RPMI7951 (cell line): ENCODE measurements around the gene TMEM269. TPM values are rescaled to one million over a fixed set of nuclear protein-coding genes. Genes with fewer than 3 reads are reported as not detected.
A peak's percentile ranks its signal among the peaks of the same experiment; 100 is the strongest.
"Not testable (repeated sequence)": the region's sequence is repeated elsewhere in the genome, so short reads cannot be mapped to it uniquely, and the experiment has no call there.

ENCODE experiments used
- DNase-seq: peaks from one replicate; pipeline ENCODE4 v3.0.0-alpha.2; 2012; ENCODE audit warnings: low read depth
- total RNA-seq: library from RNA; depleted of rRNA; stranded (reverse); fragments of >200 nt; shearing (Covaris generic); gene quantifications from 2 replicates; pipeline ENCODE4 v1.2.3, GENCODE V29; 2014

Gene TMEM269
- total RNA-seq, 1 experiment from 2014 or later, result not detected

DNA sequence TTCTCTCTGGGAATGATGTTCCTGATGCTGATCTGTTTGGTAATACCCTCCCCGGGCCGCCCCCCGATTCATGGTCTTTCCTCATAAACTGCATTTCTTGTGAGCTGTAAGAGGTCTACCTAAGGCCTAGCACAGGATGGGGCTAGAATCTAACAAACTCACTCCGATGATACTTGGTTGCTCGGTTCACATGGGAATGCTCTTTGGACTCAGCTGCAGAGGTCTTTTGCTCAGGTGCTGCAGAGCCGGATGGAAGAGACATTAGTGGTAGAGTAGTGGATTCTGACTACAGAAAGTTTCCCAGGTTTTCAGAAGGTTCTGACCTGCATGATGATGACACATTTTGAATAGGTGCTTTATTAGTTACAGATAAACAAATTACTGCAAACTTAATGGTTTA is 8.3 kb upstream of the TMEM269 start:
- no peak for DNase-seq

DNA sequence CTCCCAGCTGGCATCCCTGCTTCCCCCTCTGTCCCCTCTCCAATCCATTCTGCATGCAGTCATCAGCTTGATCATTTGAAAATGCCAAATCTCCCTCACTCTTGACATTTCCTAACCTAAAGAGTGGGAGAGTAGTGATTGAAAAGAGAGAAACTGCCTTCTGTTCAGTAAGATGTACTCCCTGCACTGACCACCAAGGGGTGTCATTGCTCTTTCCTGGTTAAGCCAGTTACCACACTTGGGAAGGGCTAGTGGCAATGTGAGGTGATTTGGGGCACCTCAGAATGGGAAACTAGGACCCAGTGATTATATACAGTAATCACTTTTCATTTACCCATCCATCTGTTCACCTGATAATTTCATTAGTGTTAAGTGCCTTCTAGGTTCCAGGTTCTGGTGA is 6.9 kb upstream of the TMEM269 start:
- peak; percentile 31 for DNase-seq

DNA sequence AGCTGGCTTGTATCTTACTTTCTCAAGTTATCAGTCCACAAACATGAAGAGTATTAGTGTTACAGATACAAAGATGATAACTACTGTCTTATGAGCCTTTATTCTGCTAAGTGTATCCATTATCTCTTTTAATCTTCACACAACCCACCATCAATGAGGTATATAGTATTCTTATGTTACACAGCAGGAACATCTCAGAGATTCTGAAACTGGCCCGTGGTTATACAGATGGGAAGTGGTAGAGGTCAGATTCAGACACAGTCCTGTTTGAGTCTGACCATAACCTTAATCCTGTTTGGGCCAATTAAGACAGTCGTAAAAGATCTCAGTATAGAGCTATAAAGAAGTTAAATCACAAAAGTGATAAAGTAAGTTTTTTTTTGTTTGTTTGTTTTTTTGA is 5.1 kb upstream of the TMEM269 start:
- no peak for DNase-seq

DNA sequence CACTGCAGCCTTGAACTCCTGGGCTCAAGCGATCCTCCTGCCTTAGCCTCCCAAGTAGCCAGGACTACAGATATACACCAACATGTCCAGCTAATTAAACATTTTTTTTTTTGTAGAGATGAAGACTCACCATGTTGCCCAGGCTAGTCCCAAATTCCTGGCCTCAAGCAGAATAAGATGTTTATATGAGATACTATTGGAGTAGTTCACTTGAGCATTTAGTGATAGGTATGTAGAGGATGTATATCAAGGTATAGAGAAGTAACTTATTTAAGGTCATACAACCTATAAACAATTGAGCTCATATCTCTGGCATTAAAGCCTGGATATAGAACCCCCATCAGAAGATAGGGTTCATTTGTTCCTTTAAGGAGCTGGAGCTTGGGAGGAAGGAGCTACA is 4.6 kb upstream of the TMEM269 start:
- no peak for DNase-seq

DNA sequence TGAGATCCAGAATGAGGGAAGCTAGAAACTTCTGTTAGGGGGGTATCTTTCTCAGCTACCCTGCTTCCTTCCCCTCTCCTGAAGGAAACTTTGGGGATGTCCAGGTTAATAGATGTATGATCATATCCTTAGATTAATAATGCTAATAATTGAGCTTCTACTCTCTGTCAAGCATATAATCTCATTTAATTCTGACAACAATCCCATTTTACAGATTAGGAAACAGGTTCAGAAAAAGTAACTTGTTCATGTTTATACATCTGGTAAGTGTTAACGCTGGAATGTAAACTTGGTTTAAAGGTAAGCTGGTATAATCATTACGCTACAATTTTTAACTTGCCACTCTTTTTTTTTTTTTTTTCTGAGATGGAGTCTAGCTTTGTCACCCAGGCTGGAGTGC is 1.7 kb upstream of the TMEM269 start:
- no peak for DNase-seq

DNA sequence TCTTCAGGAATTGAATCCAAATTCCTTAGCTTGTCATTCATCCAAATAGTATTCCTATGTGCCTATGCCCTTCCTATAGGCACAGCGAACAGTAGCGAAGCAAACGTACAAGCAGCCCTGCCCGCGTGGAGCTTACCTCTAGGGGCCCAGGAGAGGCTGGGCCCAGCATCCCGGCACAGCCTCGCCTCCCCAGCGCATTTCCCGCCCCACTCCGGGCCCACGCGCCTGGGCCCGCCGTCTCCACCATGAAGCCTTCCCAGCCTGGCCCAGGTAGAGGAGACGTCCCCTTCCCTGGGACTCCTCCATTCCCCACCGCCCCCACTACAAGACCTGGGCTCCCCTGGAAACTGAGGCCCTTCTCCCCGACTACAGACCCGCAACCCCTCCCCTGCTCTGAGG is 245 bp upstream of the TMEM269 start:
- no peak for DNase-seq

DNA sequence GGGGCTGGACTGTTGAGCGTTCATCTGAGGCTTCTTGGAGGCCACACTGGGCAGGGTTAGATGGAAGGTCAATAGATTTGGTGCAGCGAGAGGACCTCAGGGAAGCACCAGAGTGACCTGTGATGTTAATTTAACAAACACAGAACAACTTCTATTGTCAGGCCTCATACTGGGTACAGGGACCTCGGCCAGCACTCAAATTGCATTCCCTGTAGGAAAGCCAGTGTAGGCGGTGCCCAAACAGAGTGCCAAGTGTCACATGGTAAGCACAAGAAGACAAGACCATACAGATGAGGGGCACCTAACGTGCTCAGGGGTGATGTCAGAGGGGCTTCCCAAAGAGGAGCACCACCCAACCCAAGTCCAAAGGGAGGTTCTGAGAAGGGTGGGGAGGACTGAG is 1.3 kb downstream of the TMEM269 start:
- DNase-seq, result no peak

DNA sequence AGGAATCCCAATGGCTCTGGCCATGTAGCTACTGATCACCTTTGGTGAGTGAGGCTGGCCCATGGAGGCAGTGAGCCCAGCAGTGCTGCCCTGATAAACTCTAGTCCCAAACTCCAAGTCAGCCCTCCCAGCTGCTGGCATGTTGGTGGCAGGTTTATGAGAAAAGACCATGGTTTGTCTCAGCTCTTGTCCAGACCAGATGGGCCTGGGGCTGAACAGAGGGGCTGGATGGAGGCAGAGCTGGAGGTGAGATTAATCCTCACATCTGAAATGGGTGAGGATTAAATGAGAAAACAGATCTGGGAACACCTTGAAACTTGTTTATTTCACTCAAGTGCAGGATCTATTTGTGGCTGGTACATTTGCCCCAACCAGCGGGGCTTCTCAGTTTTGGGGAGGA is 3.2 kb downstream of the TMEM269 start:
- no peak for DNase-seq

DNA sequence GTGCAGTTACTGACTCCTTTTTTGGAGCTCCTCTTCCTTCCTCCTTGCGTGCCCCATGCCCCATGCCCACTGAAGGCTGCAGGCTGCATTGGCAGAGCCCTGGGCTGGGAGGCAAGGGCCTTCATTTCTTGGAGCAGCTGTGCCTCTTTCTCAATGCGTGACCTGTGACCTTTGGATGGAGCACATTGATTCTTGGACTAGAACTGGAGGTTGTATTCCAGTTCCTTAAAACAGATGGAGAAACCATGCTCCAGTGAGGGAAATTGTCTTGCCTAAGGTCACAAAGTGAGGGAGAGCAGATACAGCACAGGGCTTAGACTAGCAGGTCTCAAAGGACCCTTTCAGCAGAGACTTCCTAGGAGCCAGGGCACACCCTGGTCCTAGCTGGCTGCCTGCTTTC is 9.0 kb downstream of the TMEM269 start:
- DNase-seq, result no peak

DNA sequence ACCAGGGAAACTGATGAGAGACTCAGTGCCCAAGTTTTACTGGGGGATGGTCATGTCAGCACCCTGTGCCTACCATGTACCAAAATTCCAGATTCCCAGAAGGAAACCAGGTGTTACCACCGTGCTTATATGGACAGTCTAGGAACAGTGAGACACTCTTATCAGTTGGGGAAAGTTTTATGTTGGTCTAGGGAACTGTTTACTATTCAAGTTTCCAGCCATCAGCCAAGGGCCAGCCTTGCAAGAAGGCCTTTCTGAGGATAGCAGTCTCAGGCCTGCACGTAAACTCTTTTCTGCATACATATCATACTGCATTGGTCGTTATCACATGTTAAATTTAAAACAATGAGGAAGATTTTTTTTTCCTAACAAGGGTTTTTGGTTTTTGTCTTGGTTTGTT is 12.6 kb downstream of the TMEM269 start:
- no peak for DNase-seq

DNA sequence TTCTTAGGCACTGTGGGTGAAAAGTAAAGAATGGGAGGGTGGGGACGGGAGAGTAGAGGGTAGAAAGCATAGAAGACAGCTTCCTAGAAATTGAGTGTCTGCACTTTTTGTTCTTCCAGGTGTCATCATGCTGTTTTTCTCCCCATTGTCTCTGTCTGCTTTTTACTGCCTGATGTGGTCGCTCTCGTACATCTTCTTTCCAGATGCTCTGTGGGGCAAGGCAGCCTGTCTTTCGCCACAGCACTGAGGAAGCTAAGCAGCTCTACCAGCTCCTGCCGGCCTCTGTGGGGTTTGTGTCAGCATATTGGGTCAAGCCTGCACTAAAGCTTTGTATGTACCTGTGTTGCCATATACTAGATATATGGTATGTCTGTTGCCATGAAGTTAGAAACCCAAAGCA is 13.2 kb downstream of the TMEM269 start:
- no peak for DNase-seq

DNA sequence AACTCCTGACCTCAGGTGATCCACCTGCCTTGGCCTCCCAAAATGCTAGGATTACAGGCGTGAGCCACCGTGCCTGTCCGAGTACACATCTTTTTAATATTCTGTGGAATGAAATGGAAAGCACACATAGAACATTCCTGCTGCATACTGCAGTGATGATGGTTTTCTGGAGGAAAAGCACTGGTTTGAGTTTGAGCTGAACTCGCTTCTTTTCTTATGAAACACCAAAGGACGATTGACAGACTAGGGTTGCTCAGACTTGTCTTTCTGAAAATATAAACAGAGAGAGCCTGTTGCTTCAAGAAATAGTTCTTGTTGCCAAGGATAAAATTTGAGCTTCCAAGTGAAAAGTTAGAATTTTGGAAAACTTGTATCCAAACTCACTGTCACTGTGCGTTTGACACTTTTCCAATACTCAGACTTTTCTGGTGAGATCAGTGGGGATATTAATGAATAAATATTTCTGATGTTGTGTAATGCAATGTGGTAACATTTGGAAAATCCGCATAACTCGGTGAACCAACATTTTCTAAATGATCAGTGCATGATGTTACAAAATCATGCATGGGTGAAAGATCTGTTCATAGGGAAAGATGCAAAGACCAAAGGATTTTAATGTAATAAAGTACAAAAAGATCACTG is 17.2 kb downstream of the TMEM269 start:
- no peak for DNase-seq

DNA sequence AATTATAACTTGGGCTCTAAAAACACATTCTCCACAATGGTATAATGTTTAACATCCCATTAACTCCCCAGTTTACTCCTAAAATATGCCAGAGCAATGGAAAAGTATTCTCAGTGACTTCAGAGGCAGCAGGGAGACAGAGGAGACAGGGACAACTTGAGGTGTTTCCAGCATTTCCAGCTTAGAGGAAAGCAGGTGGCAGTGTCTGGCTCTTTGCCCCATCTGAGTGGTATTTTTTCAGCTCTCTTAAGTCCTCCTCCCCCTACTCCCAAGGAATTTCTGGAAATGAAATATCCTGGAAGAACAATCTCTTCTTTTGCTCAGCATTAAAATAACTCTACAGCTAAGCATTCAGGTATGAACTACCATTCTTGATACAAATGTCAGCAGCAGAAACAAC is 21.4 kb downstream of the TMEM269 start:
- no peak for DNase-seq

DNA sequence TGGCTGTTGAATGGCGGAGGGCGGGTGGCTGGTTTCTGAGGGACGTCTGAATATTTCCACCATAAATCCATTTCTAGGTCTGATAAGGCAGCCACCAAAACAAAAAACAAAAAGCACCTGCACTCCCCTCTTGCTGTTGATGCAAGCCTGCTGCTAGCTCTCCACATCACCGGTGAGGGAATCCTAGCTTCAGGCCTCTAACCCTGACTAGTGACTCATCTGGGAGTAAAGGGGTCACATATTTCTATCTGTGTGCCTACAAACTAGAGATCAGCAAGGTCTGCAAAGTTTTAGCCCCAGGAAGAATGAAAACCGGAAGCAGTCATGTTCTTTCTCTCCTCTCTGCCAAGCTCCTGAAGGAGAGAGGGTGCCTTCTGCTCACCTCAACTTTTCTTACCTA is 21.8 kb downstream of the TMEM269 start:
- no peak for DNase-seq

DNA sequence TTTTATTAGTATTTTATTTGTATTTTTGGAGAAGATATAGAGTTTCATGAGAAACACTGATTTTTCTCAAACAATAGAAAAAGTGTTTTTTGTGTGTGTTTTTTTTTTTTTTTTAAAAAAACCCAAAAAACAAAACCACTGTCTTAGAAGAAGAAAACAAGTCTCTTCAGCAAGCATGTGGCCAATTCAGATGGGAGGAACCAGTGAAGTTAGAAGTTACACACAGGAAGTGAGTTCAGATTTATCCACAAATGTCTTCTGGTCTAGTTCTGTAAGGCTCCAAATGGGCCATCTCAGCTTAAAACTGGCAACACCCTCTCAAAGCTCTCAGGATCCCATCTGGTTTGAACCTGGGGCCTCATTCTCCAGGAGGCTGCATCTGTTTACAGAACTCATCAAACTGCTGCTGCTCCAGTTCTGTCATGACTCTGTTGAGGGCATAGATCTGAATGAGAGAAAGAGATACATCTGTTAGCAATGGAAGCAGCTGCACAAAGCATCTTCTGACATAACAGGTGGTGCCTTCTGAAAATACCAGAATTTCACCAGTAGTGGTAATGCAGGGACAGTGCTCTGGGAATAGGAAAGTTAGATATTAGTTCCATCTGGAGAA is 22.4 kb downstream of the TMEM269 start:
- DNase-seq, result no peak

DNA sequence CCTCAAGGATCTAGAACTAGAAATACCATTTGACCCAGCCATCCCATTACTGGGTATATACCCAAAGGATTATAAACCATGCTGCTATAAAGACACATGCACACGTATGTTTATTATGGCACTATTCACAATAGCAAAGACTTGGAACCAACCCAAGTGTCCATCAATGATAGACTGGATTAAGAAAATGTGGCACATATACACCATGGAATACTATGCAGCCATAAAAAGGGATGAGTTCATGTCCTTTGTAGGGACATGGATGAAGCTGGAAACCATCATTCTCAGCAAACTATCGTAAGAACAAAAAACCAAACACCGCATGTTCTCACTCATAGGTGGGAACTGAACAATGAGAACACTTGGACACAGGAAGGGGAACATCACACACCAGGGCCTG is 30.0 kb downstream of the TMEM269 start:
- DNase-seq, result not testable (repeated sequence)

DNA sequence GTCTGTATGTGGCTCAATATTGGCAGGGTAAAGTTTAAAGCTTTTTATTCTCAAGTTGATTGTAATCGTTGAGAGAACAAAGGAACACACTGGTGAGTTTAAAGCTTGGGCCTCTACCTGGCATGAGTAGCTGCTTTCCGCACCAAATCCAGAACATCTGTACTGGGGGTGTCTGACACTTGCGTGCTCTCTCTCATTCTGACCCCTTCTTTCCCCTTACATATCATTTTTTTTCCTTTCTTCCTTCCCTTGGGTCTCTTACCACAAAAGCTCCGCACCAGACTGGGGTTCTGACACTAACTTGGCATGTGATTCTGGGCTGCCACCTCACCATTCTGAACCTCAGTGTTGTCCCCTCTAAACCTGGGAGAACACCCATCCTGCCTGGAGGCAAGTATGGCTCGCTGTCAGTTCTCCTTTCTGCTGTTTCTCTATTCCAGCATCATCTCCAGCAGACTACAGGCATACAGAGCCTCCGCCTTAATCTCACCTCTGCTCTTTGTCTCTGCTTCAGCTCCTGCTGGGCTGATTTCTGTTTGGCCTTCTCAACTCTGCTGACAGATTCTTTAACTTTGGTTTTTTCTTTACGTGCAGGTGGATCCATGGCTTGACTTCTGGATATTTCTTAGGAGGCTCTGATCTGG is 31.3 kb downstream of the TMEM269 start:
- peak; percentile 15 for DNase-seq

DNA sequence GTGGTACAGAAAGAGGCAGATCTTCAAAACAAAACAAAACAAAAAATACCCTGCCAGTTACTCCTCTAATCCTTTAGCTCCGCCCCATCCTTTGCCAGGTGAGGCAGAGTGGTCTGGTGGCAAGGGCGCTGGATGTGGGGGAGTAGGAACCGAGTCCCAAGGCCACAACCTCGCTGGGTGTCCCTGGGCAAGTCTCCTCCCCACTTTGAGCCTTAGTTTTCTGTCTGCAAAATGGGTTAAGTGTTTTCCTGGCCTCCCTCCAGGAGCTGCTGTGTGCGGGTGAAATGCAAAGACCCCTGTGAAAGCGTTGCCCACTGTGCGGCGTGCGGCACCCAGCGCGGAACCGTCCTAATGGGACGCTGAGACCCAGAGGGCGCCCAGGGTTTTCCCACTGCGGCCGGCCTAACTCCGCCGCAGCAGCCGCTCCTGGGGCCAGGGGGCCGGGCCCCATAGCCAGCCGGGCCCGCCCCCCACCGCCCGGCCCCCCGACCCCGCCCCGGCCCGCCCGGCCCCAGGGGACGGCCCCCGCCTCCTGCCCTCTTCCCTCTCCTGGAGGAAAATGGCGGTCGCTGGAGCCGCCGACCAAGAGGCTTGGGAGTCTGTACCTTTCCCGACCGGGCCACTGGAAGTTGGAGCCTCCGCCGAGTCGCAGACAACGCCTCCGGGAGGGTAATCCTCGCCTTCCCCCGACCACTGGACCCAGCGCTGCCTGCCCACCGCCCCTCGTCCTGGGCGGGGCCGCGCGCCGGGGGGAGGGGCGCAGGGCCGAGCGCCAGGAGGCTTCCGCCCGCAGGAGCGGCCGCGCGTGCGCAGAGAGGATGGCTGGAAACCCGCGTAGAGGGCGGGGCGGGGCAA is 32.0 kb downstream of the TMEM269 start, which contains the start of the genes ERMAP and SVBP:
Gene ERMAP (plus strand): TSS at position 538 of the 855 bp plus-strand sequence. CDS start 13,327 bp downstream, outside the sequence.
Gene SVBP (minus strand): TSS at position 813 of the 855 bp plus-strand sequence. CDS start 853 bp downstream, outside the sequence.
- DNase-seq, result peak; percentile 84

DNA sequence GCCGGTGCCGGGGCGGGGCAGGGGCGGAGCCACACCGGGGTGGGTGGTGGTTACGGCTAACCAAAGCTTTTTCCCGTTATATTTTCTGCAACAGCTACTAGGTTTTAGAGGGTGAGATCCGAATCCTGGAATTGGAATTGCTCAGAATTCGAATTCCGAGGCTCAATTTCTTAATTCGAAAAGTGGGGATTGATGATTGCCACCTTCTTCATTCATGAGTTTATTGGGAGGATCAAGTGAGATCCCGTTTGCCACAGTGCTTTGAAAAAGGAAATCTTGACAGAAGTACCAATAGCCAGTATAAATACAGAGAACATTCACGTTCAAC is 32.6 kb downstream of the TMEM269 start:
- DNase-seq, result no peak

DNA sequence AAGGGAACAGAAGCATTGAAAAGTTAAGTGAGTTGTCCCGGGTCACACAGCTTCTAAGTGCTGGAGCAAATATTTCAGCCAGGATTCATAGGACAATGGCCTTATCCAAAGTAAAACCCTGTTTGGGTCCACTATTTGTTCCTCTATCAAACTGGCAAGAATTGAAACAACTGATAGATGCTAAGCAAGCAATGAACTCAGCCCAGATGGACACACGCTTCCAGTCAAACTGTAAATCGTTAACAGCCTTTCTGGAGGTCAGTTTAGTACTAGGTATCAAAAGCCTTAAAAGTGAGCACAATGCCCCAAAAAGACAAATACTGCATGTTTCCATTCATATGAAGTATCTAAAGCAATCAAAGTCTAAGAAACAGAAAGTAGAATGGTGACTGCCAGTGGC is 33.2 kb downstream of the TMEM269 start:
- DNase-seq, result no peak

DNA sequence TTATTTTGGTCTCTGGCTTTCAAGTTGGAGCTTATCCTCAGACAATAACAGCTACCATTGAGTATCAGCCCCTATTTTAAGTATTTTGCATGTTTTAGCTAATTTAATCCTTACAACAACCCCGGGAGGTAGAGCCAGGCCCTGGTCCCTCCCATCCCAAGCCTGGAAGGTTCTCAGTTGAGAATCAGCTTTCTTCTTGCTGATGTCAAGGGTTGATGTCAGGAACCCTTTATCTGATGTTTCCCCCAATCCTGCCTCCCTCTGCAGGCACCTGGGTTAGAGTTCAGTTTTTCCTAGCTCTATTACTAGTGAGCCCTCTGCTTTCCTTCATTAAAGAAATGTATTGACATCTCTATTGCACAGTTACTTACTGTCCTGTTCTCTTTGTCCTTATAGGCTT is 36.0 kb downstream of the TMEM269 start:
- DNase-seq, result no peak

DNA sequence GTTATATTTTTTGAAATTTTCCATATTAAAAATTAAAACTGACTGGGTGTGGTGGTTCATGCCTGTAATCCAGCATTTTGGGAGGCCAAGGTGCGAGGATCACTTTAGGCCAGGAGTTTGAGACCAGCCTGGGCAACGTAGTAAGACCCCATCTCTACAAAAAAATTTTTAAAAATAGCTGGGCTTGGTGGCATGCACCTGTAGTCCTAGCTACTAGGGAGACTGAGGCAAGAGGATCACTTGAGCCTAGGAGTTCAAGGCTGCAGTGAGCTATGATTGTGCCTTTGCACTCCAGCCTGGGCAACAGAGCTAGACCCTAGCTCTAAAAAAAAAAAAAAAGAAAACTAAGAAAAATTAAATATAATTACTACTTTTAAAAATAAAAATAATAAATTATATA is 36.9 kb downstream of the TMEM269 start:
- no peak for DNase-seq
